ENCODE results near the gene APOBEC3B. TPM values are rescaled to one million over a fixed set of nuclear protein-coding genes. Genes with fewer than 3 reads are reported as not detected.

Gene APOBEC3B
- total RNA-seq, 2 donors from 2014 or later = 0.90 TPM; not detected in 1

DNA sequence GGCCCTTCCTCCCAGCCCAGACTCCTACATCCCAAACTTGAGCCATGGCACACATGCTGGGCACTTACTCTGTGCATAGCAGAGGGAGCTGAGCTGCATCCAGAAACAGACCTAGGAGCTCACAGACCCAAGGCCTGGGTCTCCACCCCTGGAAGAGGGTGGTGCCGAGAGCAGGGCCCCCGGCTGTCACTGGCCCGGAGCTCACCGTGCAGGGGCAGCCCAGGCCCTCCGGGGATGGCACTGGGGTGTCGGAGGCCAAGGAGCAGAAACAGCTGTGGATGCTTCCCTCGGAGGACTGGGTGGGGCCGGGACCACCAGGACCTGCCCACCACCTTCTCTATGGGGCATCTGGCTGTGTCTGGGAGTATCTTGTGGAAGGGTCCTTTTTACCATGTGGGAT is 29.1 kb upstream of the APOBEC3B start:
- H3K9me3 ChIP-seq = no peaks in the 10 kb centered on the region
- TF ChIP-seq, protein P1, sequence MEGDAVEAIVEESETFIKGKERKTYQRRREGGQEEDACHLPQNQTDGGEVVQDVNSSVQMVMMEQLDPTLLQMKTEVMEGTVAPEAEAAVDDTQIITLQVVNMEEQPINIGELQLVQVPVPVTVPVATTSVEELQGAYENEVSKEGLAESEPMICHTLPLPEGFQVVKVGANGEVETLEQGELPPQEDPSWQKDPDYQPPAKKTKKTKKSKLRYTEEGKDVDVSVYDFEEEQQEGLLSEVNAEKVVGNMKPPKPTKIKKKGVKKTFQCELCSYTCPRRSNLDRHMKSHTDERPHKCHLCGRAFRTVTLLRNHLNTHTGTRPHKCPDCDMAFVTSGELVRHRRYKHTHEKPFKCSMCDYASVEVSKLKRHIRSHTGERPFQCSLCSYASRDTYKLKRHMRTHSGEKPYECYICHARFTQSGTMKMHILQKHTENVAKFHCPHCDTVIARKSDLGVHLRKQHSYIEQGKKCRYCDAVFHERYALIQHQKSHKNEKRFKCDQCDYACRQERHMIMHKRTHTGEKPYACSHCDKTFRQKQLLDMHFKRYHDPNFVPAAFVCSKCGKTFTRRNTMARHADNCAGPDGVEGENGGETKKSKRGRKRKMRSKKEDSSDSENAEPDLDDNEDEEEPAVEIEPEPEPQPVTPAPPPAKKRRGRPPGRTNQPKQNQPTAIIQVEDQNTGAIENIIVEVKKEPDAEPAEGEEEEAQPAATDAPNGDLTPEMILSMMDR (IDR thresholded peaks at IDR 0.05) = no peak
- H3K27me3 ChIP-seq = no peaks in the 10 kb centered on the region
- H3K4me1 ChIP-seq = no peaks in the 10 kb centered on the region
- no peak for DNase-seq (ENCODE audit: low spot score)
- no peak overlapping the region for H3K4me3 ChIP-seq
- H3K27ac ChIP-seq = no peak overlapping the region
- no peaks in the 10 kb centered on the region for H3K36me3 ChIP-seq

DNA sequence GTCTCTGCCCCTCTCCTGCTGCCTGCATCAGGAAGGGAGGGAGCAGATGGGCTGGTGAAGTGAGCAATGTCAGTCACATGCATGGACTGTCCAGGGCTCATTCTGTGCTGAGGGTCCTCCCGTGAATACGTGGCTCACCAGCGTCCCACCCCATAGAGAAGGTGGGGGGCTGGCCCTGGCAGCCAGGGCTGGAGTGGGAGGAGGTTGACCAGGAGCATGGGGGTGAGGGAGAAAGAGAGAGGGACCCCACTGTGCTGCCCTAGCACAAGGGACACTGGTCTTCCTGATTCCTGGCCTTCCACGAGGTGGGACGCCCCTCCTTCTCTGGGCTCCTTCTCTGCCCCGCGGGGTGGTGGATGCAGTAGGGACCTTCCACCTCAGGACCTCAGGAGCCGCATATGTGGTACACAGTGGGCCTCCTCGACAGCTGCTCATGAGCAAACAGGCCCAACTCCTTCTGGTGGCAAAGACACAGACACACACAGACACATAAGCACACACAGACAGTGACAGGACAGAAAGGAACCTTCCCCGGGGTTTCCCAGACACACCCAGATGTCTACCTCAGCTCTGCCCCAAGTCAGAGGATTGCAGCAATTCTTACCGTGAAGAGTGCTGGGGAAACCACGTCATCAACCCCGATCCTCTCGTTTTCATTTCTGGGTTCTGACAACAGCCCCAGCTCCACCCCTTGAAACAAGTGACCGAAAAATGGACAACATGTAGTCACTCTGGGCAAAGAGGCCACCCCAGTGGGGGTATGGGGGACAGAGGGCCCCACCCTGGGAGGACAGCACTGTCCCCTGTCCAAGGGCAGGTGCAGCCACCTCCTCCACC is 28.4 kb upstream of the APOBEC3B start:
- no peak overlapping the region for H3K27ac ChIP-seq
- TF ChIP-seq, protein P1 (IDR thresholded peaks at IDR 0.05) = no peak
- H3K4me3 ChIP-seq = no peak overlapping the region
- no peaks in the 10 kb centered on the region for H3K9me3 ChIP-seq
- H3K4me1 ChIP-seq = no peaks in the 10 kb centered on the region
- no peaks in the 10 kb centered on the region for H3K27me3 ChIP-seq
- H3K36me3 ChIP-seq = no peaks in the 10 kb centered on the region
- no peak for DNase-seq (ENCODE audit: low spot score)

DNA sequence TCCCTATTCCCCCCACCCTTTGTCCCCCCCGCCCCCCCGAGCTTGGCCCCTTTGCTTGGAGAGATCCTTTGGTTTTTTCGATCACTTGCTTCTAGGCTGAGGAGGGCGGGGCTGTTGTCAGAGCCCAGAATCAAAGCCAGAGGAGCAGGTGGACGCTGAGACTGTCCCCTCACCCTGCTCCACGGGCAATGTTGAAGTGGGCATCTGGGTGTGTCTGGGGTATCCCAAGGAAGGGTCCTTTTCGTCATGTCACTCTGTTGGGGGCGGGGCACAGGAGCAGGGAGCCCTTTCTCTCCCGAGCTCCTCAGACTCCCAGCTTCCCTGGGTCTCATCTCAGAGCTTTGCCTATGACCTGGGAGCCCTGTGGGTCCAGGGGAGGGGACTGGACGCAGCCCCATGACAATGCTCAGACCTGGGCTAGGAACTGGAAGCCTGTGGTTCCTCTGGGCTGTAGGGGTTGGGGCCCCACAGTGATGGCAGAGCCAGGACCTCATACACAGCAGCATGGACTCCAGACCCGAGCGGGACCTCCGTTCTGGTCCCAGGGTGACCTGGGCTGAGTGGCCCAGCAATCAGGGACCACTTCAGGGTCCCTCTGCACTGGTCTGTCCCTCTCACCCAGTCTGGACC is 27.6 kb upstream of the APOBEC3B start:
- Histone ChIP-seq H3K27ac (no peak overlapping the region), H3K4me1 (no peaks in the 10 kb centered on the region)
- no peak for DNase-seq (ENCODE audit: low spot score)

DNA sequence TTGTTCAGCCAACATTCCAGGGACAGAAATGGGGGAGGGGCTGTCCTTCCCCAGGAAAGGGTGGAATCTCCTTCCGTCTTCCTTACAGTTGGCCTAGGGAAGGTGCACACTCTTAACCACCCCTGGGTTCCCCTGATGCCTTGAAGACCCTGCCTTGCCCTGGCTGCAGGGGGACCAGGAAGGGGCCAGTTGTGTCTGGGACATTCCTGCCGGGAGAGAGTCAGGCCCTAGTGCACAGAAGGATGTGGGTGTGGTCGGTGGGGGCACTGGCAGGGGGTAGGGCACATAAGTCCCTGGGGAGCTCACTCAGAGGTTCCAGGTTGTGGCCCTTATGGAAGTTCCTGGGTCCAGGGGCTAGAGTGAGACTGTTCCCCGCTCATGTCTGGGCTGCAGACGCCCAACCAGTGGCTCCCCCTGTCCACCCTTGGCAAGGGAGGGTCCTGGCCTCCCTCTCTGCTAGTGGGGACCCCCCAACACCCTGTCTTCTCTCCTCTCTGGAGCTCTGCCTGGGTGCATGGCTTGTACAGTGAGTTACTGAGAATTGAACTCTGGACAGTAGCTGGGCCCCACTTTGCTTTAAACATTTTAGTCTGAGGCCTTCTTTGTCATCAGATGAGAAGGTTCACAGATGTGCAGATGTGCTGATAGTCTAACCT is 26.8 kb upstream of the APOBEC3B start:
- DNase-seq (ENCODE audit: low spot score) = no peak
- no peak overlapping the region for H3K4me3 ChIP-seq
- no peaks in the 10 kb centered on the region for H3K9me3 ChIP-seq
- no peaks in the 10 kb centered on the region for H3K36me3 ChIP-seq
- TF ChIP-seq, protein P1 (IDR thresholded peaks at IDR 0.05) = no peak
- no peak overlapping the region for H3K27ac ChIP-seq
- no peaks in the 10 kb centered on the region for H3K4me1 ChIP-seq
- H3K27me3 ChIP-seq = no peaks in the 10 kb centered on the region

More for the DNA sequence above, 27.6 kb upstream of the APOBEC3B start:
- H3K9me3 ChIP-seq = no peaks in the 10 kb centered on the region
- no peaks in the 10 kb centered on the region for H3K36me3 ChIP-seq
- TF ChIP-seq, protein P1 (IDR thresholded peaks at IDR 0.05) = no peak
- H3K27me3 ChIP-seq = no peaks in the 10 kb centered on the region
- H3K4me3 ChIP-seq = no peak overlapping the region

DNA sequence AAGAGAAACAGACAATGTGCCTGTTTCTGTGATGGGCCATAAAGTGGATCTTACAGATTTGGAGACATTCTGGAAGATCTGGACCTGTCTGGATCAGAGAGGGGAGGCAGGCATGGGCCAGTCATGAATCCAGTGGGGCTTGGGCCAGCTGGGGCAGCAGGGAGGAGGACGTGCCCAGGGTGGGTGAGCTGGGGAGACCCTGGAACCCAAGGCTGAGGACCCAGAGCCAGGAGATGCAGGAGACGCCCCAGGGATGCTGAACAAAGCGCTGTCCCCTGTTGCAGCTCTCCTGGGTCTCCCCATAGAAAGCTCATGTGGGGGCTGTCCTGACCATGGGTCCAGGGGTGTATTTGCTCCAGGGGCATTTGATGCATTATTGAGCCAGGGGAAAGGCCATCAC is 26.2 kb upstream of the APOBEC3B start:
- no peak overlapping the region for H3K4me3 ChIP-seq
- DNase-seq (ENCODE audit: low spot score) = no peak
- TF ChIP-seq, protein P1 (IDR thresholded peaks at IDR 0.05) = no peak
- H3K4me1 ChIP-seq = no peaks in the 10 kb centered on the region
- no peak overlapping the region for H3K27ac ChIP-seq
- no peaks in the 10 kb centered on the region for H3K36me3 ChIP-seq
- no peaks in the 10 kb centered on the region for H3K9me3 ChIP-seq
- H3K27me3 ChIP-seq = no peaks in the 10 kb centered on the region

All from right atrium auricular region (tissue), 2 donors.